Nephron (organoid): ENCODE results near the gene ITPA.
"Not testable (repeated sequence)": the region's sequence is repeated elsewhere in the genome, so short reads cannot be mapped to it uniquely, and the experiment has no call there.

Experiments used
- H3K27ac Mint-ChIP-seq, 3 experiments: 2 replicates each; pipeline ENCODE4 v1.8.0; 2020; ENCODE audit warnings: mixed read lengths in 3 of 3, mild to moderate bottlenecking in 2 of 3, moderate library complexity in 1 of 3
- H3K27me3 Mint-ChIP-seq: 2 replicates; pipeline ENCODE4 v1.8.0; 2021; ENCODE audit warnings: low read depth, mild to moderate bottlenecking, moderate library complexity, mixed read lengths
- H3K36me3 Mint-ChIP-seq: 2 replicates; pipeline ENCODE4 v1.8.0; 2020; ENCODE audit warnings: low read depth, mixed read lengths
- H3K4me1 Mint-ChIP-seq: 2 replicates; pipeline ENCODE4 v1.8.0; 2020; ENCODE audit warnings: mixed read lengths
- H3K4me3 Mint-ChIP-seq, 3 experiments: 2 replicates each; pipeline ENCODE4 v1.8.0; 2020; ENCODE audit warnings: mild to moderate bottlenecking in 3 of 3, mixed read lengths in 3 of 3, moderate library complexity in 2 of 3
- H3K9me3 Mint-ChIP-seq: 2 replicates; pipeline ENCODE4 v1.8.0; 2020; ENCODE audit warnings: mixed read lengths
- TF ChIP-seq, protein P1 (sequence below), 3 experiments: fragments of 200-600 bp; sonication (generic); IDR thresholded peaks; one replicate each; pipeline ENCODE4 v1.5.0; 2021; ENCODE audit warnings: antibody characterized with exemption in 3 of 3; ENCODE audit not compliant: unreplicated experiment in 3 of 3

ITPA gene

DNA sequence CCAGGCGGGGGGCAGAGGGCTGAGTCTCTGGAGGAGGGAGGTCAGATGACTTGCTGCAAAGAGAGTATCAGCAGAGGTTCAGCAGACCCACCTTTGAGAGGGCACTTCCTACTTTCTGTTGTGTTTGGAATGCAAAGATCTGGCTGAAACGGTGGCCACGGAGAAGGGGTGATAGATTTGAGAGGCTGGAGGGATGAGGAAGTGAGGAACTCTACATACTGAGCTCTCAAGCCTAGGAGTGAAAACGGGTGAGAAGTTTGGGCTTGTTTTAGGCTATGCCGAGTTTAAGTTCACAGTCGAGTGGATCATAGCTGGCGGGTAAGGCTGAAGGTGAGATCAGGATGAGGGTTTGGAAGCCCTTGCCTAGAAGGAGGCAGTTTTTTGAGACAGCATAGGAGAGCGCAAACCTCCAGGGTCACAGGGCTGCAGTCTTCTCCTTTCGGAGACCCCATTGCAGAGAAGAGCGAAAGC, 477 bp upstream of the ITPA start:
- peaks cover 12% of the 10 kb centered on the region for H3K4me1 Mint-ChIP-seq
- peak overlapping the region; percentile 92 to 97 (median 94) for H3K27ac Mint-ChIP-seq

GRCh38 chr20:3209946-3210317, 634 bp downstream of the ITPA start:
- H3K36me3 Mint-ChIP-seq, result peaks cover 10% of the 10 kb centered on the region
- no peaks in the 10 kb centered on the region for H3K27me3 Mint-ChIP-seq
- no peaks in the 10 kb centered on the region for H3K9me3 Mint-ChIP-seq
- TF ChIP-seq, protein P1, sequence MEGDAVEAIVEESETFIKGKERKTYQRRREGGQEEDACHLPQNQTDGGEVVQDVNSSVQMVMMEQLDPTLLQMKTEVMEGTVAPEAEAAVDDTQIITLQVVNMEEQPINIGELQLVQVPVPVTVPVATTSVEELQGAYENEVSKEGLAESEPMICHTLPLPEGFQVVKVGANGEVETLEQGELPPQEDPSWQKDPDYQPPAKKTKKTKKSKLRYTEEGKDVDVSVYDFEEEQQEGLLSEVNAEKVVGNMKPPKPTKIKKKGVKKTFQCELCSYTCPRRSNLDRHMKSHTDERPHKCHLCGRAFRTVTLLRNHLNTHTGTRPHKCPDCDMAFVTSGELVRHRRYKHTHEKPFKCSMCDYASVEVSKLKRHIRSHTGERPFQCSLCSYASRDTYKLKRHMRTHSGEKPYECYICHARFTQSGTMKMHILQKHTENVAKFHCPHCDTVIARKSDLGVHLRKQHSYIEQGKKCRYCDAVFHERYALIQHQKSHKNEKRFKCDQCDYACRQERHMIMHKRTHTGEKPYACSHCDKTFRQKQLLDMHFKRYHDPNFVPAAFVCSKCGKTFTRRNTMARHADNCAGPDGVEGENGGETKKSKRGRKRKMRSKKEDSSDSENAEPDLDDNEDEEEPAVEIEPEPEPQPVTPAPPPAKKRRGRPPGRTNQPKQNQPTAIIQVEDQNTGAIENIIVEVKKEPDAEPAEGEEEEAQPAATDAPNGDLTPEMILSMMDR (IDR thresholded peaks at IDR 0.05; ENCODE audit: unreplicated experiment in 3 of 3), result no peak
- peak overlapping the region; percentile 88 to 96 (median 96) for H3K4me3 Mint-ChIP-seq
- H3K27ac Mint-ChIP-seq, result peak overlapping the region; percentile 92 to 97 (median 94)
- peaks cover 5% of the 10 kb centered on the region for H3K4me1 Mint-ChIP-seq

More for the DNA sequence above, 477 bp upstream of the ITPA start:
- Mint-ChIP-seq H3K9me3 (no peaks in the 10 kb centered on the region), H3K4me3 (peak overlapping the region; percentile 88 to 96 (median 96)), H3K27me3 (no peaks in the 10 kb centered on the region), H3K36me3 (peaks cover 6% of the 10 kb centered on the region)
- TF ChIP-seq, protein P1 (IDR thresholded peaks at IDR 0.05; ENCODE audit: unreplicated experiment in 3 of 3), result no peak

DNA sequence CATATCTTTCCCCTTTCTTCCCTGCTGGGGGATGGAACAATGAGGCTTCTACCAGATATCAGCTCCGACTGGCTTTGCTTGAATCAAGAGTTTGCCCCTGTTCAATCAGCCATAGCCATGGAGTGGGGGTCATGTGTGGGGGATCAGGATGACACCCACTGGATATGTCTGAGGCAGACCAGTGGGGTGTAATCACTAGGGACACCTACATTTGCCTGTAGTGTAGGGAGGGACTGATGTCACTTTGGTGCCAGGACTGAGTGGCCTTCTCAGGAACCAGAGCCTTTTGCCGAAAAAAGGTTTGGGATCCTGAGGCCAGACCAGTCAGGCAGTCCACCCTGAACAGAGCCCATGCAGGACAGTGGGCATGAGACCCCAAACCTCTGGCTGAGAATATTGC, 1.0 kb downstream of the ITPA start:
- Mint-ChIP-seq H3K4me3 (peak overlapping the region; percentile 88 to 96 (median 96)), H3K27me3 (no peaks in the 10 kb centered on the region), H3K36me3 (peaks cover 10% of the 10 kb centered on the region), H3K27ac (peak overlapping the region; percentile 92 to 97 (median 94)), H3K4me1 (peaks cover 5% of the 10 kb centered on the region), H3K9me3 (no peaks in the 10 kb centered on the region)
- TF ChIP-seq, protein P1 (IDR thresholded peaks at IDR 0.05; ENCODE audit: unreplicated experiment in 3 of 3), result no peak

- Mint-ChIP-seq H3K27me3 (no peaks in the 10 kb centered on the region), H3K36me3 (peaks cover 10% of the 10 kb centered on the region), H3K4me3 (peak overlapping the region in 1 of 3 experiments; percentile 31), H3K9me3 (no peaks in the 10 kb centered on the region), H3K27ac (no peak overlapping the region), H3K4me1 (peaks cover 5% of the 10 kb centered on the region)
- TF ChIP-seq, protein P1 (IDR thresholded peaks at IDR 0.05; ENCODE audit: unreplicated experiment in 3 of 3), result no peak
These were observed 3.9 kb downstream of the ITPA start for GRCh38 chr20:3213226-3213625.

GRCh38 chr20:3215359-3215917, 6.1 kb downstream of the ITPA start:
- not testable (repeated sequence) for H3K27ac Mint-ChIP-seq, H3K4me1 Mint-ChIP-seq, H3K27me3 Mint-ChIP-seq, H3K9me3 Mint-ChIP-seq, H3K4me3 Mint-ChIP-seq
- peaks cover 15% of the 10 kb centered on the region for H3K36me3 Mint-ChIP-seq

- TF ChIP-seq, protein P1 (IDR thresholded peaks at IDR 0.05; ENCODE audit: unreplicated experiment in 3 of 3), result peak; percentile 84 to 88 (median 85)
- Mint-ChIP-seq H3K27ac (no peak overlapping the region), H3K4me3 (no peak overlapping the region), H3K36me3 (peaks cover 22% of the 10 kb centered on the region), H3K9me3 (no peaks in the 10 kb centered on the region), H3K27me3 (no peaks in the 10 kb centered on the region), H3K4me1 (peaks cover 9% of the 10 kb centered on the region)
These were observed 9.2 kb downstream of the ITPA start for GRCh38 chr20:3218307-3218988.
